Neural cell (in vitro differentiated cells): Measurements from ENCODE around the gene KHDRBS2. TPM values are rescaled to one million over a fixed set of nuclear protein-coding genes. Genes with fewer than 3 reads are reported as not detected.

Experiments used
- H2AFZ ChIP-seq: fragments of 200-600, 300-800 bp; sonication (generic), shearing (Covaris generic); 2 replicates; pipeline ENCODE4 v1.6.0; 2014; ENCODE audit warnings: low read depth, mild to moderate bottlenecking, antibody characterized with exemption, low read length, moderate library complexity
- H3F3A ChIP-seq: fragments of 200-600 bp; shearing (Covaris generic); 2 replicates; pipeline ENCODE4 v1.6.1; 2016; ENCODE audit warnings: mild to moderate bottlenecking, moderate library complexity, mixed read lengths, antibody characterized with exemption, low read length; ENCODE audit not compliant: insufficient read depth, poor library complexity, severe bottlenecking
- H3K27ac ChIP-seq: fragments of 200-600, 300-800 bp; sonication (generic), shearing (Covaris generic); 2 replicates; pipeline ENCODE4 v1.5.1; 2014; ENCODE audit warnings: mild to moderate bottlenecking, low read length, moderate library complexity
- H3K27me3 ChIP-seq: fragments of 300-800, 200-600 bp; sonication (generic), shearing (Covaris generic); 2 replicates; pipeline ENCODE4 v1.6.0; 2014; ENCODE audit warnings: mild to moderate bottlenecking, low read depth, low read length, moderate library complexity; ENCODE audit not compliant: insufficient read depth
- H3K36me3 ChIP-seq: fragments of 300-800, 200-600 bp; sonication (generic), shearing (Covaris generic); 2 replicates; pipeline ENCODE4 v1.5.1; 2014; ENCODE audit warnings: mild to moderate bottlenecking, antibody characterized with exemption, low read length, moderate library complexity; ENCODE audit not compliant: insufficient read depth
- H3K4me2 ChIP-seq: fragments of 300-800, 200-600 bp; sonication (generic), shearing (Covaris generic); 2 replicates; pipeline ENCODE4 v1.6.0; 2014; ENCODE audit warnings: mild to moderate bottlenecking, low read length
- H3K4me3 ChIP-seq: fragments of 300-800, 200-600 bp; sonication (generic), shearing (Covaris generic); 2 replicates; pipeline ENCODE4 v1.5.1; 2014; ENCODE audit warnings: mild to moderate bottlenecking, low read length, moderate library complexity
- H3K79me2 ChIP-seq: fragments of 200-600 bp; shearing (Covaris generic); replicated peaks from 2 replicates; pipeline ENCODE4 v1.6.0; 2014; ENCODE audit warnings: mild to moderate bottlenecking, low read length, moderate library complexity; ENCODE audit not compliant: insufficient read depth
- H3K9ac ChIP-seq: fragments of 300-800, 200-600 bp; sonication (generic), shearing (Covaris generic); 2 replicates; pipeline ENCODE4 v1.6.1; 2016; ENCODE audit warnings: mild to moderate bottlenecking, low read length, mixed read lengths
- H3K9me2 ChIP-seq: fragments of 200-600 bp; shearing (Covaris generic); 2 replicates; pipeline ENCODE4 v1.6.1; 2016; ENCODE audit warnings: mild to moderate bottlenecking, low read length, mixed read lengths; ENCODE audit not compliant: insufficient read depth
- H3K9me3 ChIP-seq: fragments of 200-600, 300-800 bp; sonication (generic), shearing (Covaris generic); 2 replicates; pipeline ENCODE4 v1.6.1; 2016; ENCODE audit warnings: mild to moderate bottlenecking, mixed run types, low read length, moderate library complexity, mixed read lengths
- H4K20me1 ChIP-seq: fragments of 200-600 bp; shearing (Covaris generic); 2 replicates; pipeline ENCODE4 v1.6.1; 2016; ENCODE audit warnings: mild to moderate bottlenecking, mixed run types; ENCODE audit not compliant: insufficient read depth
- EP300 ChIP-seq: fragments of 450-650 bp; conservative IDR thresholded peaks from 2 replicates; pipeline ENCODE4 v1.6.1; 2014; ENCODE audit warnings: antibody characterized with exemption, mild to moderate bottlenecking, moderate library complexity; ENCODE audit not compliant: poor library complexity, severe bottlenecking
- EZH2 ChIP-seq: fragments of 200-600, 300-800 bp; shearing (Covaris generic), sonication (generic); IDR thresholded peaks from 2 replicates; pipeline ENCODE4 v1.6.1; 2014; ENCODE audit warnings: antibody characterized with exemption, low read length, borderline replicate concordance, mild to moderate bottlenecking; ENCODE audit not compliant: insufficient read depth, poor library complexity, severe bottlenecking
- MXI1 ChIP-seq: fragments of 450-650 bp; conservative IDR thresholded peaks from 2 replicates; pipeline ENCODE4 v1.6.1; 2014; ENCODE audit warnings: antibody characterized with exemption, mild to moderate bottlenecking; ENCODE audit not compliant: poor library complexity, severe bottlenecking
- POLR2AphosphoS5 ChIP-seq: IDR thresholded peaks from 2 replicates; pipeline ENCODE4 v1.6.1; 2012
- RAD21 ChIP-seq: fragments of 450-650 bp; conservative IDR thresholded peaks from 2 replicates; pipeline ENCODE4 v1.6.1; 2014; ENCODE audit warnings: antibody characterized with exemption, mild to moderate bottlenecking, moderate library complexity
- REST ChIP-seq: IDR thresholded peaks from 2 replicates; pipeline ENCODE4 v1.6.1; 2012; ENCODE audit warnings: borderline replicate concordance
- TAF1 ChIP-seq: IDR thresholded peaks from 2 replicates; pipeline ENCODE4 v1.6.1; 2012; ENCODE audit warnings: low read depth
- polyA plus RNA-seq: library from polyadenylated mRNA; depleted of rRNA; stranded (reverse); fragments of >200 nt; gene quantifications from 2 replicates; pipeline ENCODE4 v1.2.3, GENCODE V29; 2014
- TF ChIP-seq, protein P1 (sequence below): fragments of 450-650 bp; IDR thresholded peaks from 2 replicates; pipeline ENCODE4 v1.5.1; 2014; ENCODE audit warnings: antibody characterized with exemption, mild to moderate bottlenecking, moderate library complexity; ENCODE audit not compliant: poor library complexity, severe bottlenecking

Gene KHDRBS2
- polyA plus RNA-seq, 1 donor from 2014 or later, result 28.5 TPM

GRCh38 chr6:62086047-62086446, 200.0 kb downstream of the KHDRBS2 start:
- TF ChIP-seq EP300 (peak; percentile 89), REST (peak; percentile 96), POLR2AphosphoS5 (peak; percentile 13), EZH2 (no peak), TAF1 (no peak), RAD21 (no peak)

GRCh38 chr6:62075869-62076268, 210.2 kb downstream of the KHDRBS2 start:
- no peaks in the 10 kb centered on the region for H3F3A ChIP-seq
- no peaks in the 10 kb centered on the region for H3K27me3 ChIP-seq
- H2AFZ ChIP-seq, result no peak overlapping the region
- H3K9me2 ChIP-seq, result no peaks in the 10 kb centered on the region
- H3K4me3 ChIP-seq, result no peak overlapping the region
- no peak overlapping the region for H3K4me2 ChIP-seq
- H3K79me2 ChIP-seq, result no peaks in the 10 kb centered on the region
- H4K20me1 ChIP-seq, result no peaks in the 10 kb centered on the region
- no peak overlapping the region for H3K27ac ChIP-seq
- H3K9me3 ChIP-seq, result no peaks in the 10 kb centered on the region
- H3K9ac ChIP-seq, result no peak overlapping the region
- TF ChIP-seq POLR2AphosphoS5, result no peak
- TF ChIP-seq, protein P1, sequence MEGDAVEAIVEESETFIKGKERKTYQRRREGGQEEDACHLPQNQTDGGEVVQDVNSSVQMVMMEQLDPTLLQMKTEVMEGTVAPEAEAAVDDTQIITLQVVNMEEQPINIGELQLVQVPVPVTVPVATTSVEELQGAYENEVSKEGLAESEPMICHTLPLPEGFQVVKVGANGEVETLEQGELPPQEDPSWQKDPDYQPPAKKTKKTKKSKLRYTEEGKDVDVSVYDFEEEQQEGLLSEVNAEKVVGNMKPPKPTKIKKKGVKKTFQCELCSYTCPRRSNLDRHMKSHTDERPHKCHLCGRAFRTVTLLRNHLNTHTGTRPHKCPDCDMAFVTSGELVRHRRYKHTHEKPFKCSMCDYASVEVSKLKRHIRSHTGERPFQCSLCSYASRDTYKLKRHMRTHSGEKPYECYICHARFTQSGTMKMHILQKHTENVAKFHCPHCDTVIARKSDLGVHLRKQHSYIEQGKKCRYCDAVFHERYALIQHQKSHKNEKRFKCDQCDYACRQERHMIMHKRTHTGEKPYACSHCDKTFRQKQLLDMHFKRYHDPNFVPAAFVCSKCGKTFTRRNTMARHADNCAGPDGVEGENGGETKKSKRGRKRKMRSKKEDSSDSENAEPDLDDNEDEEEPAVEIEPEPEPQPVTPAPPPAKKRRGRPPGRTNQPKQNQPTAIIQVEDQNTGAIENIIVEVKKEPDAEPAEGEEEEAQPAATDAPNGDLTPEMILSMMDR, result no peak
- TF ChIP-seq MXI1, result no peak
- no peak for TF ChIP-seq EP300
- TF ChIP-seq TAF1, result no peak
- TF ChIP-seq REST, result no peak
- TF ChIP-seq RAD21, result no peak
- no peak for TF ChIP-seq EZH2
- no peaks in the 10 kb centered on the region for H3K36me3 ChIP-seq

More at GRCh38 chr6:62086047-62086446, 200.0 kb downstream of the KHDRBS2 start:
- H3K36me3 ChIP-seq, result no peaks in the 10 kb centered on the region
- H2AFZ ChIP-seq, result no peak overlapping the region
- no peak overlapping the region for H3K4me3 ChIP-seq
- no peaks in the 10 kb centered on the region for H3K27me3 ChIP-seq
- H3K27ac ChIP-seq, result peak overlapping the region; percentile 21
- no peak overlapping the region for H3K4me2 ChIP-seq
- H3K9me2 ChIP-seq, result no peaks in the 10 kb centered on the region
- no peak overlapping the region for H3K9ac ChIP-seq
- H3K79me2 ChIP-seq, result no peaks in the 10 kb centered on the region
- no peaks in the 10 kb centered on the region for H3F3A ChIP-seq
- H3K9me3 ChIP-seq, result no peaks in the 10 kb centered on the region
- no peaks in the 10 kb centered on the region for H4K20me1 ChIP-seq
